Measurements from ENCODE around the gene PNRC1.

DNA sequence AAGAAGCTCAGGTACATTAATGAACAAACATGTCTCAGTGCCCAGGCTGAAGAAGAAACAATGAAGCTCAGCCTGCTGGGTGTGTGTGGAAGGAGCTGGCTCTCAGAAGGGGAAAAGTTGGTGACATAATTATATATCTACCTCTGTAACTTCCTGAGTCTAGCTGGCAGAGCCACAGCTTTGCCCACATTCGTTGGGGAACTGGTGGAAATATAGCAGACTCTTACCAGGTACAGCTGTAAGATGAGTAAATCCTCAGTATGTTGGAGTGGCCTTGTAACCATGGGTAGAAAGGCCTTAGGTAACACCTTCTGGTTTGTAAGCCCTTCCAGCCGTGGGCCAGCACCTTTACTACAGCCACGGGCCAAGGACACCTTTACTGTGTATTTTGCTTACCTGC, 29.9 kb upstream of the PNRC1 start:
- TF ChIP-seq ZNF8 (CRISPR knock-in tag; IDR thresholded peaks at IDR 0.05), result no peak
- TF ChIP-seq, protein P1, sequence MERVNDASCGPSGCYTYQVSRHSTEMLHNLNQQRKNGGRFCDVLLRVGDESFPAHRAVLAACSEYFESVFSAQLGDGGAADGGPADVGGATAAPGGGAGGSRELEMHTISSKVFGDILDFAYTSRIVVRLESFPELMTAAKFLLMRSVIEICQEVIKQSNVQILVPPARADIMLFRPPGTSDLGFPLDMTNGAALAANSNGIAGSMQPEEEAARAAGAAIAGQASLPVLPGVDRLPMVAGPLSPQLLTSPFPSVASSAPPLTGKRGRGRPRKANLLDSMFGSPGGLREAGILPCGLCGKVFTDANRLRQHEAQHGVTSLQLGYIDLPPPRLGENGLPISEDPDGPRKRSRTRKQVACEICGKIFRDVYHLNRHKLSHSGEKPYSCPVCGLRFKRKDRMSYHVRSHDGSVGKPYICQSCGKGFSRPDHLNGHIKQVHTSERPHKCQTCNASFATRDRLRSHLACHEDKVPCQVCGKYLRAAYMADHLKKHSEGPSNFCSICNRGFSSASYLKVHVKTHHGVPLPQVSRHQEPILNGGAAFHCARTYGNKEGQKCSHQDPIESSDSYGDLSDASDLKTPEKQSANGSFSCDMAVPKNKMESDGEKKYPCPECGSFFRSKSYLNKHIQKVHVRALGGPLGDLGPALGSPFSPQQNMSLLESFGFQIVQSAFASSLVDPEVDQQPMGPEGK (CRISPR knock-in tag; IDR thresholded peaks at IDR 0.05; ENCODE audit: borderline replicate concordance), result no peak
